GM19035 (cell line): ENCODE data around the gene SLITRK4.

ENCODE experiments used
- ATAC-seq: cut with Tn5 transposase; IDR thresholded peaks from one replicate; pipeline ENCODE4 v1.9.1; 2021; ENCODE audit not compliant: unreplicated experiment

Gene SLITRK4, protein sequence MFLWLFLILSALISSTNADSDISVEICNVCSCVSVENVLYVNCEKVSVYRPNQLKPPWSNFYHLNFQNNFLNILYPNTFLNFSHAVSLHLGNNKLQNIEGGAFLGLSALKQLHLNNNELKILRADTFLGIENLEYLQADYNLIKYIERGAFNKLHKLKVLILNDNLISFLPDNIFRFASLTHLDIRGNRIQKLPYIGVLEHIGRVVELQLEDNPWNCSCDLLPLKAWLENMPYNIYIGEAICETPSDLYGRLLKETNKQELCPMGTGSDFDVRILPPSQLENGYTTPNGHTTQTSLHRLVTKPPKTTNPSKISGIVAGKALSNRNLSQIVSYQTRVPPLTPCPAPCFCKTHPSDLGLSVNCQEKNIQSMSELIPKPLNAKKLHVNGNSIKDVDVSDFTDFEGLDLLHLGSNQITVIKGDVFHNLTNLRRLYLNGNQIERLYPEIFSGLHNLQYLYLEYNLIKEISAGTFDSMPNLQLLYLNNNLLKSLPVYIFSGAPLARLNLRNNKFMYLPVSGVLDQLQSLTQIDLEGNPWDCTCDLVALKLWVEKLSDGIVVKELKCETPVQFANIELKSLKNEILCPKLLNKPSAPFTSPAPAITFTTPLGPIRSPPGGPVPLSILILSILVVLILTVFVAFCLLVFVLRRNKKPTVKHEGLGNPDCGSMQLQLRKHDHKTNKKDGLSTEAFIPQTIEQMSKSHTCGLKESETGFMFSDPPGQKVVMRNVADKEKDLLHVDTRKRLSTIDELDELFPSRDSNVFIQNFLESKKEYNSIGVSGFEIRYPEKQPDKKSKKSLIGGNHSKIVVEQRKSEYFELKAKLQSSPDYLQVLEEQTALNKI

DNA sequence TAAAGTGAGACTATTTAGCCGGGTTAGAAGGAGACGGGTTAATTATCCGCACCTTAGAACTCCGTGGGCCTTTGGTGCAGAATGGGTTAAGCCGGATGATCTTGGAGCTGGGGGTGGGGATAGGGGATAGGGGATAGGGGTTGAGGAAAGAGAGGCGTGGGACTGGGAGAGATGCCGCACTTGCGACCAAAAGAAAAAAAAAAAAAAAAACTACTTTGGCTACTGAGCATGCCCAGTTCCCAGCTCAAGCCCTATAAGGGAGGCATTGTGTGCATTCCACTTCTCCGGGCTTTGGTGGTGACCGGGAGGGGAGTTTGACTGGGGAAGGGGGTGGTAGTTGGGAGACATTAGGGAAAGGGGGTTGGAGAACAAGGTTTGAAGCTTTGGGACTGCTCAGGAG lies at the start of gene SLITRK4:
TSS of gene SLITRK4 (minus strand) at position 187 of the 400 bp plus-strand sequence. CDS start 4,993 bp downstream, outside the sequence.
- ATAC-seq, result no peak

DNA sequence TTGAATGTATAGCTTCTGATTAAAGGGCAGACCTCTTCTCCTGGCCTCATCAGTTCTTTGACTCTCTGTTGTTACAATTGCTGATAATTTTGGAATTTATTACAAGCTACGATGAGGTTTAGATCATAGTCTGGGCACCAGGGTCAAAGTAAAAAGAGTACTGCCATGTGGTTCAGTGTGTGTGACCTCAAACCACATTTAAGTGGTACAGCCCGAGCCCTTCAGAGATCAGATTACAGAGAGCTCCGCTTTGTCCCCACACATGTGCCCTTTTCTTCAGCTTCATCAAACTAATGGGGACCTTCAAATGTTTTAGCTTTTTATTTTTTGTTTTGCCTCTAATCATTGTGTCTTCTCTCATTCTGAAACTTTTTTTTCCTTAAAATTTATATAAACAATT lies 47.6 kb upstream of the SLITRK4 start:
- ATAC-seq, result no peak

DNA sequence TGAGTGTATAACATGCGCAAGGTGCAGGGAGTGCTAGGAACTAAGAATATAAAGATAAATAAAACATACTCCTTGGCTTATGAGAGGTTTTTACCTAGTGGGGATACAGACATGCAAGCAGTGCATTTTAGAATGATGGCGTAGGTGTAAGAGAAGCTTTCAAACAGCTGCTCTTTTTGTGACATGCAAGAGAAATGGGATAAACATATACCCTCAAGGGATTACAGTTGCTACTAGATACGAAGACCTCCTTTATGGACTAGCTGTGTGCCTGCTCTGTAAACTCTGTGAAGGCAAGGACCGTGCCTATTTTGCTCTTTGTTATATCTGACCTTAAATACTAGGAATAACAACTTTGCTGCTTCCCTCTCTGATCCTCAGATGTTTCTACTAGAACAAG lies 39.0 kb upstream of the SLITRK4 start:
- ATAC-seq, result no peak

DNA sequence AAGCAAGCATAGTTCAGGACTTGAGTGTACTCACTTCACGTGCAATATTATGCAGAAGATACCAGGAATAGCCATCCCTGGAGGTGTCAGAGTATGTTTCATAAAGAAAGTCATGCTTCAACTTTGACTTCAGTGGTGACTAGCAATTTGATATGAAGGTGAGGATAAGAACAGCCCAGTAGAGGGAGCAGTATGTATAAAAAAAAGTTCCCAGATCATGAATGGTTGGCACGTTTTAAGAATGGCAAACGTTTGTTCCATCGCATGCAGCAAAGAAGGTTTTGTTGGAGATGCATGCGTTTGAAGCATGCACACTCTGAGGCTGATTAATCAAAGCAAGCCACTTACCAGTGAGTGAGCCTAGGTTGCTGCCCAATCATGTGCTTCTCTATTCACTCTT lies 33.5 kb upstream of the SLITRK4 start:
- no peak for ATAC-seq

DNA sequence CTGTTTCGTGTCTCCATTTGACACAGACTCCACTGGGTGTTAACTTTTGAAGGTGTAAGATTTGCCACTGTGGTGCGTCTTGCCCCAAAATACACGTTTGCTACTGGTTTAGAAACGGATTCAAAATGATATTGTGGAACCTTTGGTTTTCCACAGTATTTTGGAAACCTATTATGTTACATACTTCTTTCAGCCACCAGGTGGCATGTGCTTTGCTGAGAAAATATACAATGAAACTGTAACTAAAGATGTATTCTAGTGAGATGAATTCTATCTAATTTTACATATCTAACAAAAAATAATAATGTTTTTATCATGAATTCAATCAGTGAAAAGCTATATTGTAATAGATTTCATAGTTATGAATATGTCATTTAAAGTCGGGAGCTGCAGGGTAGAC lies 28.4 kb upstream of the SLITRK4 start:
- ATAC-seq, result no peak

DNA sequence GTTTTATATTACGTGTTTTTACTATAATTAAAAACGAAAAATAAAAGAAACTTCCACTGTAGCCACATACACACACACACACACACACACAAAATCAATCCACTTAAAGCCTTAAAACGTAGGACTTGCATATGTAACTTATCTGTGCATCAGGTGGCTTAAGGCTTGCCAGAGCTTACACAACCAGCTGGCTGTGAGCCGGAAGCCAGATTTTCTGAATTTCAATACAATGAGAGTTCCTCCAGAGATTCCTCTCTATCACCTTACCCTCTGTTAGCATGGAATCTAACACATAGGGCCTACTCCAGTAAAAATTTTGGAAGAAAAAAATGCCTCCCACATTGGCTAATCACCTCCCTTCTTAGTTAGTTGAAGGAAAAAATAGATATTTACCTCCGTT lies 27.9 kb upstream of the SLITRK4 start:
- ATAC-seq, result no peak

DNA sequence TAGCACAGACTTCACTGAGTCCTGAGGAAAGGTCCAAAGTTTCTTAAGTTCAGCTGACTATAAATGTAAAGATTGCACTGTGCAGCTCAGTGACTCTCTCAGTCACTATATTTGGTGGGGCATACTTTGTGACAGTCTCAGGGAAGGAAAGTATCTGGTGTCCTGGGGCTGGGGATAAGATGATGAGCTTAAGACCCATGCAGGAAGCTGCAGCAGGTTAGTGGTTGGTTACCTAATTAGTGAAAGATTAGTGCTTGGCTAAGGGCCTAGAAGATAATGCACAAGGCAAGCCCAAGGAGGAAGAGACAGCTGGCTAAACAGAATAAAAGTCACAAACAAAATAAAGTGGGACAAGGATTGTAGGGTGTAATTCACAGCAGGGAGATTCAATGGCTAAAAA lies 25.4 kb upstream of the SLITRK4 start:
- no peak for ATAC-seq

DNA sequence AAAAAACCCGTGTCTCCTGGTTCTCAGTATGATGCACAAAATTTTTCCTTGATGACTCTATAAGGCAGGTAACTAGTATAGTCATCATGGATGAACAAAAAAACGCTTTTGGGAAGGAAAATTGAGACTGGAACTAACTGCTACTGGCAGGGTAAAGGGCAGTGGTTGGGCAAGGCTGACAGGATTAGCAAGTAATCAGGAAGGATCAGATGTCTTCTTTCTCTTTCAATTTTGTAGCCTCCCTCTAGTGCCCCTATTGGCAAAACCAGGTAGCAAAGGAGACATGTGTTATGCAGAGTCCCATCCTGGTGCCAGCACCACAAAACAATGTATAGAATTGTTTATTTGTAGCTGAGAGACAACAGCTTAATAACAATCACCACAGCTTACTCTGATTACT lies 12.8 kb upstream of the SLITRK4 start:
- no peak for ATAC-seq

DNA sequence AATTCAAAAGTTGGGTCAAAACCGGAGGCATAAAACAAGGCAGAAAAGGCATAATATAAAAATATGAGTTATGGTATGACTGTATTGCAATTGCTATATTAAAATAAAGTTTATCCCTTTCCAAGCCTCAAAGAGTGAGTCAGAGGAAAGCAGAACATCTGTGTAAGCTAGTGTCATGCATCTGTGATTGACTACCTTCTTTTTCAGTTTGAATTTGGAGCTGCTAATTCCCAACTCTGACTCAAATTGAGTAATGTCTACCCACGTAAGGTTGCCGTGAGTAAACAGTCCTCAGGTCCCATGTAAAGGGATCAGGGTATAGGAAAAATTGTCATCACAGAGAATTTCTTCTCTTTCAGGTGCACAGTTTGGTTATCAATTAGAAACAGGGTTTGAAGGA lies 6.5 kb upstream of the SLITRK4 start:
- ATAC-seq, result no peak

DNA sequence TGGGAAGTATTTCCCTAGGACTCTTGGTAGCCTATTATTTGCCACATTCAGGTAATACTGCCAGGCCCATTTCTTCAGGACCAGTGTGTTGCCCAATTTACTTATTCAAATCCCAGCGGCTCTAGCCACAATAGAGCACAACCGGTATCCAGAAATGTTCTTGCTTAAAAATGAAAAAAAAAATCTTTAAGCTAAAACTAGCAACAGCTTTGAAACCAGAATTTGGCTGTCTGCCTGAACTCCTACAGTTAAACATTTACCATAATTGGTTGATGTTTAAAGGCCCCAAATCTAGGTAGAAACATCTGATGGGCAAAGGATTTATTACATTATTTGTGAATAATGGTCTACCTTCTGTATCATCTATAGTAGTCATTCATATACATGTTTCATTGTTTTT lies 930 bp upstream of the SLITRK4 start:
- ATAC-seq, result no peak

DNA sequence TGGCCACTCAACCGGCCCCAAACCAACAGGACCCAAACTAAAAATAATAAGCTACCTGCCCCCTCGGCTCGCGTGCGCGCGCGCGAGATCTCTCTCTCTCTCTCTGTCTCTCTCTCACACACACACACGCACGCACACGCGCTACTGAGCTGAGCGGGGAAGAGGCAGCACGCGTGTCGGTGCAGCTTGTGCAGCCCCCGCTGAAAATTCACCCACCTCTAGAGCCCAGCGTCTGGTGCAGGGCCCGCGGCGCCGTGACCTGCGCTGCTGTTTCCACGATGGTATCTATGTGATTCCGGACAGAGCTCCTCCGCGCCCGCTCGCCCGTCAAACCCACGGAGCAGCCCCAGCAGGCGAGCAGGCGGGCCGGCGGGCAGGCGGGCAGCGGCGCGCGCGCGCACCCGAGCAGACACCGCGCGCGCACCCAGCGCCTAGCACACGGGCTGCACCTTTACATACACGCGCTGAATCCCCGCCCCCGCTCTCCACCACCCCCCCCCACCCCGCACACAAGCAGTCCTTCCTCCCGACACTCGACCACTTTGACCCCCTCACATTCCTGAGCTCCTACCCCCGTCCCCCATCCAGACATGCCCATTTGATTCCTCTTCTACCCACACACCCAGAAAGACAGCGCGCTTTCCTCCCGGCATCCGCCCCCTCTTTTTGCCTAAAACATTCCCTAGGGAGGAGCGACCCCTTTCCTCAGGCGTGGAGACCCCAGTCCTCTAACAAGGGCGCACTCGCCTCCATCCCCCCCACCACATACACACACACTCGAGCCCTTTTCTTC lies 1.0 kb downstream of the SLITRK4 start:
- no peak for ATAC-seq

DNA sequence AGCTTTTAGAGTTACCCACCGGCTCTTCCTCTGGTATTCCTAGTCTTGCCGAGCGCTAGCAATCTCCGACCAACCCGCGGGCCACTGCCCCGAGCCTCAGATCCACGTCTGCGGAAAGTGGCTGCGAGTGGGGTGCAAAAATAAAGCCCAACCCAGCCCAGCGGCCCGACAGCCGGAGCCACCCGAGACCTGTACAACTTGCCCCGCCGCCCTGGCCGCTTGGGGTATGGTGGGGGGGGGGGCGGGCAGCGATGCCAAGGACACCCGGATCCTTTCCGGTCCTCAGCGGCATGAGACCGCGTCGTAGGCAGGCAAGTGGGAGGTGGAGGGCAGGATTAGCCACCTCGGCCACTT lies 1.6 kb downstream of the SLITRK4 start:
- no peak for ATAC-seq

DNA sequence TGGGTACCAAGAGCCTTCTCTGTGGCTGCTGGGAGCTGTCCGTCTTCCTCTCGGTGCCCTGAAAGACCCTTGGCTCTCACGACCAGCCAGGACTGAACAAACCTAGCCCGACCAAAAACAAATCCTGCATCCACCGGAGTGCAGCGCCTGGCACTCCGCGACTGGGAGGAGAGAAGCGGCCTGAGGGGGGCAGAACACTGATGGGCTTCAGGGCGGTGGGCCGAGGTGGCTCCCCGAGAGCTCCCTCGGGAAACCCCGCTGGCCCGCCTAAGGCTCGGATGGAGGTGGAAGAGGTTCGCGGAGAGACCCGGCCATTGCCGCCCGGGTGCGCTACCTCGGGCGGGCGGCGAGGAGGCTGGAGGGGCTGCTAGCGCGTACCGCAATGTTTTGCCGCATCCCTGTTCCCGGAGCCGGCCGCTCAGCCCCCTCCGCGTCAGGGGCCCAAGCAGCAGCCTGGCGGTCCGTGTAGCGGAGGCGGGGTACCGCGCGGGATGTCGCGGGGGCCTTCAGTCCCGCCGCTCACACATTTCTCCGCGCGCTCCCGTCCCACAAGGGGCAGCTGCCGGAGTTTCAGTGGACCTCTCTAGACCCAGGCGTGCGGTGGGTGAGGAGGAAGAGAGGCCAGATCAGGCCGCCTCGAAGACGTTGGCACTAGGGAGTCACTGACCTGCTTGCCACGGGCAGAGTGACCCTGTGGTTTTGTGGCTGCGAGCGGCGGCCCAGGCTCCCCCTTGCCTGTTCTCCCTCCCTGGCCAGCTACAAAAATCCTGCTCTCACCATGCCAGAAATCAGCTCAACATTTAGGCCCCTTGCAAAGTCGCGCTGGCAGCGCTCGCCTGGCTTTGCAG lies 2.2 kb downstream of the SLITRK4 start:
- no peak for ATAC-seq

DNA sequence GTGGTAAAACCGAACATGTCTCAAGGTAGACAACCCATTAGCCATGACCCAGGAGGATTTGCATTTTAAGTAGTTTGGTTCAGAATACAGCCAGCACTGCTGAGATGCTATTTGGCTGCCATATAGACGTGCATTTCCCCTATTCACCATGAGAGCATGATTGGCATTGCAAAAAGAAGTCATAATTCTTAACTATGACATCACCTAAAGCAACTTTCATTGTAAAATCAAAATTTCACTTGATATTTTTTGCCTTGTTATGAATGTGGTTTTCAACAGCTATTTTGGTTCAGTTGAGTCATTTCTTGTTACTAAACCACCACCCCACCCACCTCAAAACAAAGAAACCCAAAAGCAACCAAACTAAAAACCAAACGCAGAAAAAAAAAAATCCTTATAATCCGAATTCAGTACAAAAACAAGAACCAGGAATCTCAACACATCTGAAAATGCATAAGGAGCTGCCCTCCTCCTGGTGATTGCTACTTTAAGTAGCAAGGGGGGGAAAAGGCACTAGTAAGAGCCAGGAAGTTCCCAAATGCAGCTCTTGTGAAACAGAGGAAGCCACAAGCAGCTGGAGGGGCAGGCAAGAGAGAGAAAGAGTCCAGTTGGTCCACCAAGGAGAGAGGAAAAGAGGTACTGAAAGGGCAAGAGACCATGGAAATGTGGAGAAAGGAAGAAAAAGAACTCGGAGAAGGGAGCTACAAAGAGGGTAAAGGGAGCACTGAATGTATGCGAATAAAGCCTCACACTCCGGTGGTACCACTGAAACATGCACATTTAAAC lies 3.1 kb downstream of the SLITRK4 start:
- no peak for ATAC-seq

DNA sequence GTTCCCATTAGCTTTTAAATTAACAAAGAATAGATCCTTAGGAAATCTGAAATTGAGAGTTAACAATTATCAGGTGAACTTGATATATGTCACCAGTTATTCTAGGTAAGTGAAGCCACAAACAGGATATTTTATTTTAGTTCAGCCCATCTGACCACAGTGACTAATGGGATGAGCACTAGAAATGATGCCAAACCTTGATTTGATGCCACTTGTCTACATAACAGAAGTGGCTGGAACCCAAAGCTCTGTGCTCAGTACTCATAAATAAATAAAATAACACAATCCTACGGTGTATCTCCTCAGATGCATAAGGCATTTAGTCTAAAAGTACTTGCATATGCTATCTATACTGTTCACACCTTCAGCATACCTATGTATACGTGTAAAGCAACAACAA lies 12.2 kb downstream of the SLITRK4 start:
- no peak for ATAC-seq

DNA sequence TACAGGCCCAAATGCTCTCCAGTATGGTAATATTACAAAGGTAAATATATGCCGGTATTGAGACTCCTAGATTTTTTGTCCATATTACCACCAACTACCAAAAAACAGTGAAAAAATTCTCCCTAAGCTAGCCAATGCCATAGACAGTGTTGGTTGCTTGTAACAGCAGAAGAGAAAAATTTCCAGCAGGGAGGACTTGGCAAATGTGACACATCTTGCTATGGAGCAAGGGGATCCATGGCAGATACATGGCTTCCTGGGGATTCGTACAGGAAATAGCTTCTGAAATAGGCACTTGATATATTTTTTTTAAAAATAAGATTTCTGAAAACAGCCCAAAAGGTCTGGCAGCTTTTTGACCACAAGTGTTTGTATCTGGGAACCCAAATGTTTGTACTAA lies 14.6 kb downstream of the SLITRK4 start:
- no peak for ATAC-seq

DNA sequence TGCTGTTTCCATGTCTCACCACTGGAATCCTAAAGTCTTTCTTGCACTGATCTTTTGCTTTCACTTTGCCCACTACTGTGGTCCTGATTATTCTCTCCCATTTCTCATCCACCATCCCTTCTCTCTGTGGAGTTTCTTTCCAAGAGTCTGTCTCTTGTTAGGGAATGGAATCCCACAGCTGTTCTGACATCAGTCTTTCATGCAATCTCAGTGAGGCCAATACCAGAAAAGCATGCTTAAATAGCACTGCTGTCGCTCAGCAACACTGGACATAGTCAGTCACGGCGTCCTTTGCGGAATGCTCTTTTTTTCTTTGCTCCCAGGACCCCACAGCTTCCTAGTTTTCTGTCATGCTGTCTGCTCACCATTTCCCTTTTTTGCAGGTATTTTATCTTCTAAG lies 20.1 kb downstream of the SLITRK4 start:
- no peak for ATAC-seq

DNA sequence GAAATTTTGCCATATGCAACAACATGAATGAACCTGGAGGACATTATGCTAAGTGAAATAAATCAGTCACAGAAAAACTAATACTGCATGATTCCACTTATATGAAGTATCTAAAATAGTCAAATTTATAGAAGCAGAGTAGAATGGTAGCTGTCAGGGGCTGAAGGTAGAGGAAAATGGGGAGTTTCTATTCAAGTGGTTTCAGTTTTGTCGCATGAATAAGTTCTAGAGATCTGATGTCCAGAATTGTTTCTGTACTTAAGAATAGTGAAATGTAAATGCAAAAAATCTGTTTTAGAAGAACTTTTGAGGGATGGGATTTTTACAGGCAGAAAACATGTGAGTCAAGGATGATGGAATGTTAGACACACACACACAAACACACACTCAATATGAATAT lies 34.1 kb downstream of the SLITRK4 start:
- ATAC-seq, result no peak

DNA sequence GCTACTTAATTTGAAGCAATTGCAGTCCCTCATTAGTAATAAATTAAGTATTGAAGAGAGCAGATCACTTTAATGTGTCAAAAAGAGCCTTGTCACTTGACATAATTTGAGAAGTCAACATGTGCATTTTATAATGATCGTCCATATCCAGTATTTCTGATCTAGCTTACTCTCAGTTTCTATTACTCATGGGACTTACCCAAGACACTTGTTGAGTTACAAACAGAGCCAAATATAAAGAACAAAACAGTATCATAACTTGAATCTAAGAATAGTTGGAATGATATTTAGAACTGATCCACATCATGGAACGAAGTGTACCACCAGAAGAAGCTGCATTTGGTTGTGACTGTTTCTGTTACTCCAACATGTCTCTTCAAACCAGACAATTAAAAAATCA lies 54.7 kb downstream of the SLITRK4 start:
- ATAC-seq, result no peak

DNA sequence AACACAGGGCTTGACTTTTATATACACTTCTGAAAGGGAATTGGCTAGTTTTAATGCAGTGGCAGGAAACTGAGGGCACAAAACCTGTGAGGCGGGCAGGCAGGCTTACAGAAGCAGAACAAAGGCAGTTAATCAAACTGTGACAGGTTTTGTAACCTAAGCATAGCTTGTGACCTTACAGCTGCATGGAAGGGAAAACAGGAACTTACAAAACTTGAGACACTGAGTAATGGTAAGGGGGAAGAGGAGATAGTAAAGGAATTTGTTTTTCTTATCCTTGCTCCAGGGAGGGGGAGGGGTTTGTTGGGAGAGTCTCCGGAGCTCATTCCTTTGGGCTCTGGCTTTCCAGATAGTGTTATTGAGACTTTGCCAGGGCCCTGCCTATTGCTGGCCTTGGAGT lies 55.6 kb downstream of the SLITRK4 start:
- no peak for ATAC-seq
